HG02970 (cell line): ENCODE measurements around the gene OR5T1.

Source experiments
- ATAC-seq: cut with Tn5 transposase; IDR thresholded peaks from one replicate; pipeline ENCODE4 v1.9.1; 2021; ENCODE audit warnings: mild to moderate bottlenecking, moderate library complexity, moderate number of reproducible peaks; ENCODE audit not compliant: unreplicated experiment, low FRiP score

Gene OR5T1

GRCh38 chr11:56273854-56274253, at the start of gene OR5T1:
OR5T1 (plus strand) TSS chr11:56274154; CDS start chr11:56275639, 1,485 bp downstream.
- no peak for ATAC-seq

GRCh38 chr11:56234155-56234554, 39.8 kb upstream of the OR5T1 start, which contains the start of gene OR5T2:
OR5T2 (minus strand) TSS chr11:56234255; CDS start chr11:56233062, 1,193 bp downstream.
- no peak for ATAC-seq

GRCh38 chr11:56251954-56252353, 22.0 kb upstream of the OR5T1 start, which contains the start of gene OR5T3:
OR5T3 (plus strand) TSS chr11:56252254; CDS start chr11:56252254, 0 bp downstream.
- ATAC-seq, result no peak

DNA sequence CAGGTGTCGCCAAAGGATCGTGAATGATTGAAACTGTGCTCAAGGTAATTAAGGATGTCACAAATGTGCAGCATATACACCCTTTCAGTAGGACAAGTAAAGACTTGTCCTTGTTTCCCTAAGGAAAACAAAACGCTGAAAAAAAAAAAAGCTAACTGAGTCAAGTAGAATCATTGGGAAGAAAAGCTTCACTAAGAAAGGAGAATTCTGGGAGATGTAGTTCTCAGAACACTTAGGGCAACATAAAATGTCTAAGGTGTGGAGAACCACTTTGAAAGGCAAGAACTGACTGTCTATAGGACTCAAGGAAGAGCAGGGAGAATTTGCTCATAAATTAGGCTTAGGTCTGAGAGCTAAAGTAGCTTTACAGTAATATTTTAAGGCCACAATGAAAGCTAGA, 2.9 kb upstream of the OR5T1 start:
- no peak for ATAC-seq

GRCh38 chr11:56292154-56292553, 18.2 kb downstream of the OR5T1 start, which contains the start of gene OR8H1:
OR8H1 (minus strand) TSS chr11:56292254; CDS start chr11:56291062, 1,192 bp downstream.
- no peak for ATAC-seq

DNA sequence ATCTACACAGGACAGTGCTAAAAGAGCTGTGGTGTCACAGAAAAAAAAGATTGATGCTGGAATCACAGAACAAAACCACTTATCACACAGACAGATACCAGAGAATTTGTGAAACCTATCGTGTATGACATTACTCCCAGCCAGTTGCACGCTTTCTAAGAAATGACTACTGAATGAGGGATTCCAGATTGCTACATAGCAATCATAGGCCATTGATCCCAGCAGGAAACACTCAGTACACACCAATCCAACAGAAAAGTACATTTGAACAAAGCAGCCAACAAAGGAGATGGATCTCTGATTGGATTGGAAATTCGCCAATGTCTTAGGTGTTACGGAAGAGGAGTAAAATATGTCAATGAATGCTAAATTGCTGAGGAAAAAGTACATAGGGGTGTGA, 22.9 kb downstream of the OR5T1 start:
- no peak for ATAC-seq

GRCh38 chr11:56307836-56308235, 33.9 kb downstream of the OR5T1 start:
- ATAC-seq, result no peak

DNA sequence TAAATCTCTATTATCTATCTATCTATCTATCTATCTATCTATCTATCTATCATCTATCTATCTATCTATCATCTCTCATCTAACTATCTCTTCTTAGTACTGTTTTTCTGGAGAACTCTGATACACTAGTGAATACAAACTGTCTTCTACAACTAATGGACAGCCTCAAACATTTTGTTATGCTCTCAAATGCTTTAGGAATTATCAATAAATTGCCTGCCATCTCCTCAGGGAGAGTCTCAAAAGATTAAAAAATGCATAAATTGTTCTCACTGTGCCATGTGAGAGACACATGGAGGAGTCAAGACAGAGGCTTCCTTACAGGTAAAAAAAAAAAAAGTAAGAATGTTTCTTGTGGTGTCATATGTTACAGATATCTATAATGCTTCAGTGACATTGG, 40.9 kb downstream of the OR5T1 start, which contains the start of gene OR8K3:
Gene OR8K3 (plus strand): TSS at position 301 of the 400 bp plus-strand sequence. CDS start 3,163 bp downstream, outside the sequence.
- no peak for ATAC-seq
